NCI-H446 (cell line): Measurements from ENCODE around the gene ZNRF1.

Experiments used
- DNase-seq, 2 experiments: peaks; one replicate each; lab custom pipeline; 2025; lab: John Stamatoyannopoulos, UW

ZNRF1 gene

GRCh38 chr16:75152635-75153034 is 153.8 kb downstream of the ZNRF1 start:
- DNase-seq: no peak

DNA sequence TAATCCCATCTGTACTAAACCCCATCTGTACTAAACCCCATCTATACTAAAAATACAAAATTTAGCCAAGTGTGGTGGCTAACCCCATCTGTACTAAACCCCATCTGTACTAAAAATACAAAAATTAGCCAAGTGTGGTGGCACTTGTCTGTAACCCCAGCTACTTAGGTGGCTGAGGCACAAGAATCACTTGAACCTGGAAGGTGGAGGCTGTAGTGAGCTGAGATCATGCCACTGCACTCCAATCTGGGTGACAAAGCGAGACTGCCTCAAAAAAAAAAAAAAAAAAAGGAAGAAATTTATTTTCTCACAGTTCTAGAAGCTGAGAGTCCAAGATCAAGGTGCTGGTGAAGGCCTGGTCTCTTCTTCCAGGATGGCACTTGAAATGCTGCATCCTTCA is 161.6 kb downstream of the ZNRF1 start:
- no peak for DNase-seq
